ENCODE measurements around the gene MBTD1. TPM values are rescaled to one million over a fixed set of nuclear protein-coding genes. Genes with fewer than 3 reads are reported as not detected.

The MBTD1 gene
- total and polyA plus RNA-seq, 2 of the 8 experiments (the other 6 are each of a cell fraction or from before 2014, with no cell fraction given), result 20.3 to 51.4 TPM

- Histone ChIP-seq H3K18ac (ENCODE audit: extremely low read depth, low read length) (no peak overlapping the region), H4K20me1 (replicated peaks in 1 of 2; ENCODE audit: control insufficient read depth in 1 of 2, insufficient read depth in 2 of 2, low read length in 2 of 2) (peaks cover 0 to 6% of the 10 kb centered on the region in 2 experiments), H3K27ac (ENCODE audit: low read depth, low read length) (no peak overlapping the region), H3K4me3 (ENCODE audit: extremely low read depth in 1 of 4, insufficient read depth in 2 of 4, low read depth in 3 of 4, low read length in 4 of 4) (no peak overlapping the region), H4K5ac (ENCODE audit: insufficient read length, low read depth, low read length) (no peak overlapping the region), H3K36me3 (ENCODE audit: control insufficient read depth in 2 of 4, insufficient read depth in 4 of 4, low read length in 3 of 4) (peaks cover 26 to 50% (median 43%) of the 10 kb centered on the region in 4 experiments), H3K14ac (ENCODE audit: insufficient read length) (no peak overlapping the region), H2BK12ac (ENCODE audit: low read depth, low read length) (no peak overlapping the region), H2BK15ac (ENCODE audit: low read length) (no peak overlapping the region), H2BK5ac (ENCODE audit: low read depth, low read length) (no peak overlapping the region), H2BK120ac (replicated peaks; ENCODE audit: low read depth, low read length) (no peak overlapping the region), H3K56ac (replicated peaks; ENCODE audit: insufficient read length, low read depth, low read length) (no peak overlapping the region), H3K23ac (ENCODE audit: insufficient read length) (no peak overlapping the region), H3K9ac (replicated peaks in 1 of 4; ENCODE audit: extremely low read depth in 1 of 4, low read depth in 3 of 4, low read length in 3 of 4) (no peak overlapping the region), H3K4me1 (replicated peaks in 1 of 4; ENCODE audit: control insufficient read depth in 3 of 4, insufficient read depth in 4 of 4, low read length in 3 of 4) (peaks cover 0 to 9% (median 2%) of the 10 kb centered on the region in 4 experiments; a peak in 4 of 7 replicates), H3K4ac (replicated peaks; ENCODE audit: insufficient read length, low read depth, low read length) (no peak overlapping the region), H2AK5ac (ENCODE audit: low read depth, low read length) (no peak overlapping the region), H2AFZ (ENCODE audit: low read length) (no peak overlapping the region), H4K8ac (ENCODE audit: extremely low read depth, insufficient read depth, low read length) (no peak overlapping the region), H4K91ac (replicated peaks; ENCODE audit: insufficient read length, low read length) (no peak overlapping the region), H3K27me3 (replicated peaks in 1 of 4; ENCODE audit: control insufficient read depth in 3 of 4, extremely low read depth in 1 of 4, insufficient read depth in 3 of 4, low read length in 3 of 4) (no peaks in the 10 kb centered on the region), H3K9me3 (ENCODE audit: insufficient read depth in 2 of 2, low read depth in 1 of 2, low read length in 1 of 2) (no peaks in the 10 kb centered on the region), H3K4me2 (ENCODE audit: insufficient read depth in 1 of 2, low read depth in 2 of 2, low read length in 2 of 2) (no peak overlapping the region), H3K79me2 (ENCODE audit: control insufficient read depth in 1 of 2, insufficient read depth in 2 of 2, low read length in 2 of 2) (peaks cover 0 to 25% of the 10 kb centered on the region in 2 experiments; a peak in 2 of 4 replicates), H3K23me2 (ENCODE audit: low read depth, low read length) (peaks cover 9% of the 10 kb centered on the region), H2BK20ac (ENCODE audit: low read length) (no peak overlapping the region), H3K79me1 (ENCODE audit: low read depth, low read length) (peaks cover 5% of the 10 kb centered on the region)
- no peak for DNase-seq (ENCODE audit: low read depth in 1 of 2, low spot score in 2 of 2)
- ChIA-PET CTCF (ENCODE audit: partially characterized antibody) (interaction anchor here (1.4 kb wide), 1 partner anchor 159 kb away, joined by 3 read pairs; no protein-coding TSS in a partner anchor), POLR2A (ENCODE audit: partially characterized antibody) (interaction anchor here (1.6 to 6.0 kb wide), 4 partner anchors 8 to 26 kb away, joined by 4 to 82 read pairs (median 30); partner anchors contain the start of gene NME1)
- 77% methylated on average over 3 of the region's 3 CpGs; no CpG with 5 or more reads in 1 of the 2 experiments for WGBS, 2 experiments (ENCODE audit: extremely low coverage in 1 of 2, insufficient coverage in 1 of 2, insufficient read length in 1 of 2, insufficient replicate concordance in 2 of 2, low coverage in 1 of 2, low lambda C conversion rate in 2 of 2, missing lambda C conversion rate in 1 of 2)
- FAIRE-seq, result no peak
- TF ChIP-seq SIN3A (conservative IDR thresholded peaks at IDR 0.05 in 1 of 2, IDR thresholded peaks at IDR 0.05 in 1 of 2; ENCODE audit: low read depth in 1 of 2, low read length in 2 of 2) (0 out of 4 replicates have a peak, but pooled peaks of 1 of the 2 experiments have one; percentile 28), CBX5 (IDR thresholded peaks at IDR 0.05; ENCODE audit: low read depth, low read length) (no peak)
Observed at GRCh38 chr17:51161541-51161940, 98.3 kb downstream of the MBTD1 start.
